Uterus (tissue), 2 donors: ENCODE results near the gene EFNB3.

ENCODE experiments used
- POLR2A ChIP-seq, 2 donors: fragments of 450-650 bp; IDR thresholded peaks; one replicate each; pipeline ENCODE4 v1.6.1; 2016; ENCODE audit warnings: antibody characterized with exemption in 2 of 2, mild to moderate bottlenecking in 1 of 2, moderate library complexity in 1 of 2
- TF ChIP-seq, protein P1 (sequence below), 4 experiments: fragments of 200-600 bp in 2 of 4; fragments of 450-650 bp in 2 of 4; sonication (generic) in 2 of 4; IDR thresholded peaks; one replicate each; pipeline ENCODE4 v1.5.1; 2016 to 2019; ENCODE audit warnings: antibody characterized with exemption in 4 of 4, mild to moderate bottlenecking in 2 of 4, moderate library complexity in 1 of 4

- TF ChIP-seq, protein P1, sequence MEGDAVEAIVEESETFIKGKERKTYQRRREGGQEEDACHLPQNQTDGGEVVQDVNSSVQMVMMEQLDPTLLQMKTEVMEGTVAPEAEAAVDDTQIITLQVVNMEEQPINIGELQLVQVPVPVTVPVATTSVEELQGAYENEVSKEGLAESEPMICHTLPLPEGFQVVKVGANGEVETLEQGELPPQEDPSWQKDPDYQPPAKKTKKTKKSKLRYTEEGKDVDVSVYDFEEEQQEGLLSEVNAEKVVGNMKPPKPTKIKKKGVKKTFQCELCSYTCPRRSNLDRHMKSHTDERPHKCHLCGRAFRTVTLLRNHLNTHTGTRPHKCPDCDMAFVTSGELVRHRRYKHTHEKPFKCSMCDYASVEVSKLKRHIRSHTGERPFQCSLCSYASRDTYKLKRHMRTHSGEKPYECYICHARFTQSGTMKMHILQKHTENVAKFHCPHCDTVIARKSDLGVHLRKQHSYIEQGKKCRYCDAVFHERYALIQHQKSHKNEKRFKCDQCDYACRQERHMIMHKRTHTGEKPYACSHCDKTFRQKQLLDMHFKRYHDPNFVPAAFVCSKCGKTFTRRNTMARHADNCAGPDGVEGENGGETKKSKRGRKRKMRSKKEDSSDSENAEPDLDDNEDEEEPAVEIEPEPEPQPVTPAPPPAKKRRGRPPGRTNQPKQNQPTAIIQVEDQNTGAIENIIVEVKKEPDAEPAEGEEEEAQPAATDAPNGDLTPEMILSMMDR (IDR thresholded peaks at IDR 0.05): no peak
- no peak for TF ChIP-seq POLR2A (IDR thresholded peaks at IDR 0.05)
Measured at GRCh38 chr17:7677388-7678067, 27.5 kb upstream of the EFNB3 start.
